NCI-H748 (cell line): ENCODE measurements around the gene WNT5A.

Experiments used
- DNase-seq: peaks from one replicate; lab custom pipeline; 2025; ENCODE audit not compliant: unreplicated experiment; lab: John Stamatoyannopoulos, UW

The WNT5A gene

GRCh38 chr3:55482496-55483195 lies 4.5 kb downstream of the WNT5A start:
- DNase-seq = no peak

- DNase-seq = no peak
These were observed 5.2 kb downstream of the WNT5A start for GRCh38 chr3:55481744-55482495.

GRCh38 chr3:55480911-55481743 lies 6.0 kb downstream of the WNT5A start:
- no peak for DNase-seq

GRCh38 chr3:55477306-55478303 lies 9.5 kb downstream of the WNT5A start:
- DNase-seq = no peak

GRCh38 chr3:55476515-55476914 lies 10.6 kb downstream of the WNT5A start:
- no peak for DNase-seq

GRCh38 chr3:55474213-55474632 lies 12.9 kb downstream of the WNT5A start:
- no peak for DNase-seq

- DNase-seq = no peak
These were observed 13.3 kb downstream of the WNT5A start for GRCh38 chr3:55473788-55474187.

GRCh38 chr3:55471522-55472280 lies 15.4 kb downstream of the WNT5A start:
- no peak for DNase-seq

GRCh38 chr3:55471084-55471483 lies 16.0 kb downstream of the WNT5A start:
- DNase-seq = no peak

GRCh38 chr3:55469957-55470526 lies 17.1 kb downstream of the WNT5A start:
- no peak for DNase-seq

GRCh38 chr3:55468251-55468650 lies 18.9 kb downstream of the WNT5A start:
- no peak for DNase-seq

GRCh38 chr3:55467099-55467498 lies 20.0 kb downstream of the WNT5A start:
- no peak for DNase-seq

- no peak for DNase-seq
These were observed 20.6 kb downstream of the WNT5A start for GRCh38 chr3:55466526-55466925.

GRCh38 chr3:55461896-55462295 lies 25.2 kb downstream of the WNT5A start:
- DNase-seq = no peak

- DNase-seq = no peak
These were observed 27.3 kb downstream of the WNT5A start for GRCh38 chr3:55459838-55460237.

- no peak for DNase-seq
These were observed 28.8 kb downstream of the WNT5A start for GRCh38 chr3:55458181-55458790.

- DNase-seq = no peak
These were observed 31.2 kb downstream of the WNT5A start for GRCh38 chr3:55455915-55456314.

- DNase-seq = no peak
These were observed 32.5 kb downstream of the WNT5A start for GRCh38 chr3:55454611-55455010.

GRCh38 chr3:55453886-55454496 lies 33.1 kb downstream of the WNT5A start:
- DNase-seq = no peak
